Transverse colon (tissue), 4 donors: ENCODE results near the gene ZNF827.

ENCODE experiments used
- CTCF ChIP-seq, 5 experiments: fragments of 200-600 bp in 3 of 5; fragments of 450-650 bp in 2 of 5; sonication (generic) in 3 of 5; IDR thresholded peaks; 1 replicate in 2 of 5; 2 replicates in 3 of 5; pipeline ENCODE4 v1.5.1; 2016 to 2017; ENCODE audit warnings: antibody characterized with exemption in 5 of 5, inconsistent platforms in 3 of 5, mild to moderate bottlenecking in 2 of 5, moderate library complexity in 1 of 5
- EP300 ChIP-seq: sonication (generic); formaldehyde crosslinking; IDR thresholded peaks from one replicate; pipeline ENCODE4 v1.6.1; 2017; ENCODE audit warnings: antibody characterized with exemption, low read depth
- POLR2A ChIP-seq: fragments of 450-650 bp; IDR thresholded peaks from one replicate; pipeline ENCODE4 v1.6.1; 2016; ENCODE audit warnings: antibody characterized with exemption, mild to moderate bottlenecking, moderate library complexity
- POLR2AphosphoS5 ChIP-seq, 3 donors: sonication (generic); formaldehyde crosslinking; IDR thresholded peaks; one replicate each; pipeline ENCODE4 v1.6.1; 2016; ENCODE audit warnings: antibody characterized with exemption in 3 of 3

DNA sequence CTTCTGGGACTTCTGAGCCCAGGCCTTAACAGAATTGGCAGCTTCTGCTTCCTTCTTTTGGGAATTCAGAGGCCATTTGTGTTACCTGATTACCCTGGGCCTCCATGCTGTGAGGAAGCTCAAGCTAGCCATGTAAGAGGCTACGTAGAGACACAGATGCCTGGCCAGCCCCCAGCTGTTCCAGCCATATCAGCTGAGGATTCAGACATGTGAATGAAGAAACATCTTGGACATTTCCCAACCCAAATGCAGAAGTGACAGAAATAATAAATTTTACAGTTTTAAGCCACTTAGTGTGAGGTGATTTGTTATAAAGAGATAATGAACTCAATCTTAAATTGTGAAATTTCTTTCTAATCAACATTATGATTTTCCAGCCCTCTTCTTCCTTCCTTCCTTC is 18.7 kb upstream of the ZNF827 start:
- no peak for TF ChIP-seq CTCF (IDR thresholded peaks at IDR 0.05)
- no peak for TF ChIP-seq POLR2AphosphoS5 (IDR thresholded peaks at IDR 0.05)
- no peak for TF ChIP-seq POLR2A
- no peak for TF ChIP-seq EP300
